ENCODE data around the gene FAM168A. TPM values are rescaled to one million over a fixed set of nuclear protein-coding genes. Genes with fewer than 3 reads are reported as not detected.
"Not testable (repeated sequence)": the region's sequence is repeated elsewhere in the genome, so short reads cannot be mapped to it uniquely, and the experiment has no call there.

FAM168A gene
- total and polyA plus RNA-seq, 2 experiments from 2014 or later, result 6.3 to 24.5 TPM

- DNase-seq (ENCODE audit: low spot score), result no peak
- Histone ChIP-seq H3K9me3 (ENCODE audit: low read depth) (no peaks in the 10 kb centered on the region), H3K27ac (no peak overlapping the region), H3K4me3 (no peak overlapping the region), H3K4me2 (no peak overlapping the region), H4K20me1 (ENCODE audit: insufficient read depth, poor library complexity, severe bottlenecking) (no peaks in the 10 kb centered on the region), H3K36me3 (replicated peaks; ENCODE audit: insufficient read depth, low read depth) (no peaks in the 10 kb centered on the region), H3K9me2 (replicated peaks; ENCODE audit: insufficient read depth) (no peaks in the 10 kb centered on the region), H2AFZ (no peak overlapping the region), H3K27me3 (no peaks in the 10 kb centered on the region), H3K4me1 (ENCODE audit: insufficient read depth) (peaks cover 5% of the 10 kb centered on the region), H3K79me2 (no peaks in the 10 kb centered on the region)
- WGBS (ENCODE audit: low lambda C conversion rate, missing lambda C conversion rate), result 93% methylated on average over 2 of the region's 2 CpGs
- no peak for TF ChIP-seq EZH2 (IDR thresholded peaks at IDR 0.05; ENCODE audit: borderline replicate concordance)
- no peak for TF ChIP-seq CTCF (IDR thresholded peaks at IDR 0.05; ENCODE audit: poor library complexity)
Measured at GRCh38 chr11:73446766-73447165, 151.1 kb downstream of the FAM168A start.

- H3K27ac ChIP-seq, result no peak overlapping the region
- H2AFZ ChIP-seq, result no peak overlapping the region
- peaks cover 5% of the 10 kb centered on the region for H3K4me1 ChIP-seq (ENCODE audit: insufficient read depth)
- H3K4me3 ChIP-seq, result no peak overlapping the region
- TF ChIP-seq EZH2phosphoT487 (IDR thresholded peaks at IDR 0.05; ENCODE audit: low read depth, severe bottlenecking, unreplicated experiment) (no peak), EZH2 (IDR thresholded peaks at IDR 0.05; ENCODE audit: borderline replicate concordance) (no peak), CTCF (IDR thresholded peaks at IDR 0.05; ENCODE audit: poor library complexity) (no peak)
- no peaks in the 10 kb centered on the region for H3K79me2 ChIP-seq
- H3K27me3 ChIP-seq, result no peaks in the 10 kb centered on the region
- no peak for DNase-seq (ENCODE audit: low spot score)
- H3K9me2 ChIP-seq (replicated peaks; ENCODE audit: insufficient read depth), result no peaks in the 10 kb centered on the region
- no peaks in the 10 kb centered on the region for H3K36me3 ChIP-seq (replicated peaks; ENCODE audit: insufficient read depth, low read depth)
- no peaks in the 10 kb centered on the region for H3K9me3 ChIP-seq (ENCODE audit: low read depth)
- no peaks in the 10 kb centered on the region for H4K20me1 ChIP-seq (ENCODE audit: insufficient read depth, poor library complexity, severe bottlenecking)
- H3K4me2 ChIP-seq, result no peak overlapping the region
Measured at GRCh38 chr11:73445980-73446379, 151.9 kb downstream of the FAM168A start.

- Histone ChIP-seq H3K27me3 (no peaks in the 10 kb centered on the region), H3K4me2 (peak overlapping the region; percentile 27), H3K4me1 (ENCODE audit: insufficient read depth) (peaks cover 14% of the 10 kb centered on the region), H3K36me3 (replicated peaks; ENCODE audit: insufficient read depth, low read depth) (no peaks in the 10 kb centered on the region), H3K9me2 (replicated peaks; ENCODE audit: insufficient read depth) (no peaks in the 10 kb centered on the region), H3K9me3 (ENCODE audit: low read depth) (no peaks in the 10 kb centered on the region), H3K4me3 (no peak overlapping the region), H3K27ac (peak overlapping the region; percentile 50), H4K20me1 (ENCODE audit: insufficient read depth, poor library complexity, severe bottlenecking) (no peaks in the 10 kb centered on the region), H3K79me2 (no peaks in the 10 kb centered on the region), H2AFZ (no peak overlapping the region)
- 48% methylated on average over 5 of the region's 5 CpGs for WGBS (ENCODE audit: low lambda C conversion rate, missing lambda C conversion rate)
- TF ChIP-seq CTCF (IDR thresholded peaks at IDR 0.05; ENCODE audit: poor library complexity) (no peak), EZH2 (IDR thresholded peaks at IDR 0.05; ENCODE audit: borderline replicate concordance) (no peak), EZH2phosphoT487 (IDR thresholded peaks at IDR 0.05; ENCODE audit: low read depth, severe bottlenecking, unreplicated experiment) (no peak)
- DNase-seq (ENCODE audit: low spot score), result no peak
Measured at GRCh38 chr11:73439002-73439843, 158.7 kb downstream of the FAM168A start.

GRCh38 chr11:73436859-73437258, 161.1 kb downstream of the FAM168A start:
- WGBS (ENCODE audit: low lambda C conversion rate, missing lambda C conversion rate), result 94% methylated on average over 4 of the region's 4 CpGs
- H3K36me3 ChIP-seq (replicated peaks; ENCODE audit: insufficient read depth, low read depth); H2AFZ ChIP-seq; H4K20me1 ChIP-seq (ENCODE audit: insufficient read depth, poor library complexity, severe bottlenecking); H3K4me3 ChIP-seq; H3K4me2 ChIP-seq; H3K9me3 ChIP-seq (ENCODE audit: low read depth); H3K27me3 ChIP-seq; DNase-seq (ENCODE audit: low spot score); H3K27ac ChIP-seq; H3K9me2 ChIP-seq (replicated peaks; ENCODE audit: insufficient read depth); H3K79me2 ChIP-seq: not testable (repeated sequence)
- H3K4me1 ChIP-seq (ENCODE audit: insufficient read depth), result peaks cover 14% of the 10 kb centered on the region
